GM12875 (cell line): ENCODE measurements around the gene TTC16.
A peak's percentile ranks its signal among the peaks of the same experiment; 100 is the strongest.

ENCODE experiments used
- H3K4me3 ChIP-seq: one replicate; pipeline ENCODE4 v1.5.1; 2011; ENCODE audit warnings: low read depth, low read length, control low read depth
- TF ChIP-seq, protein P1 (sequence below): IDR thresholded peaks from 2 replicates; pipeline ENCODE4 v1.5.1; 2011; ENCODE audit warnings: low read depth, mild to moderate bottlenecking, control low read depth, inconsistent platforms, low read length, moderate library complexity, borderline replicate concordance; ENCODE audit not compliant: insufficient read depth

TTC16 gene

GRCh38 chr9:127769101-127769500 is 53.2 kb downstream of the TTC16 start:
- TF ChIP-seq, protein P1, sequence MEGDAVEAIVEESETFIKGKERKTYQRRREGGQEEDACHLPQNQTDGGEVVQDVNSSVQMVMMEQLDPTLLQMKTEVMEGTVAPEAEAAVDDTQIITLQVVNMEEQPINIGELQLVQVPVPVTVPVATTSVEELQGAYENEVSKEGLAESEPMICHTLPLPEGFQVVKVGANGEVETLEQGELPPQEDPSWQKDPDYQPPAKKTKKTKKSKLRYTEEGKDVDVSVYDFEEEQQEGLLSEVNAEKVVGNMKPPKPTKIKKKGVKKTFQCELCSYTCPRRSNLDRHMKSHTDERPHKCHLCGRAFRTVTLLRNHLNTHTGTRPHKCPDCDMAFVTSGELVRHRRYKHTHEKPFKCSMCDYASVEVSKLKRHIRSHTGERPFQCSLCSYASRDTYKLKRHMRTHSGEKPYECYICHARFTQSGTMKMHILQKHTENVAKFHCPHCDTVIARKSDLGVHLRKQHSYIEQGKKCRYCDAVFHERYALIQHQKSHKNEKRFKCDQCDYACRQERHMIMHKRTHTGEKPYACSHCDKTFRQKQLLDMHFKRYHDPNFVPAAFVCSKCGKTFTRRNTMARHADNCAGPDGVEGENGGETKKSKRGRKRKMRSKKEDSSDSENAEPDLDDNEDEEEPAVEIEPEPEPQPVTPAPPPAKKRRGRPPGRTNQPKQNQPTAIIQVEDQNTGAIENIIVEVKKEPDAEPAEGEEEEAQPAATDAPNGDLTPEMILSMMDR, result no peak
- no peak overlapping the region for H3K4me3 ChIP-seq

DNA sequence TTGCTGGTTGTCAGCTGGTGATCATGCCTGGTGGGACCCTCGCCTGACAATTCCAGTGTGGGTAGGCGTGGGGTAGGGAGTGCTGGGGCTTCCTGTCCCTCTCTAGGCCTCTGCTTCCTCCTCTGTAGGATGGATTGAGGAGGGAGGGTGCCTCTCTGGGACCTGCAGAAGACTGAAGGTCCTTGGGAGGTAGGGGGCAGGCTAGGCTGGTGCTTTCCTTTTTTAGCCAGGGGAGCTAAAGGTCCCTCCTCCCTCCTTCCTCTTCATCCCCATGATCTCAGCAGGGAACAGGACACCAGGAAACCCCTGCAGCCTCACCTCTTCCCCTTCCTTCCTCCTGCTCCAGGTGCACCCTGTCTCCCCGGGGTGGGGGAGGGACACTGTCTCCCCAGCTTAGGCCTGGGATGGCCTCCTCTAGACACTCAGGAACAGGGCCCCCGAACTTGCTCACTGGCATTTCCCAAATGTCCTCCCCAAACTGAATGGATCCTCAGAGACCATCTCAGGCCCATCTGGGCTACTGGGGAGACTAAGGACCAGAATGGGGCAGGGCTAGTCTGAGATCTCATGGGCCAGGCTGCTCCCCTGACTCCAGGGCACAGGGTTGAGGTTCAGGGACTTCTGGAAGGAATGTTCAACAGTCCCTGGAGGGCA is 54.2 kb downstream of the TTC16 start:
- TF ChIP-seq, protein P1, result no peak
- no peak overlapping the region for H3K4me3 ChIP-seq

- no peak overlapping the region for H3K4me3 ChIP-seq
- TF ChIP-seq, protein P1, result no peak
Measured at GRCh38 chr9:127770583-127770904, 54.7 kb downstream of the TTC16 start.

GRCh38 chr9:127770905-127771569 is 55.2 kb downstream of the TTC16 start:
- peak overlapping the region; percentile 53 for H3K4me3 ChIP-seq
- TF ChIP-seq, protein P1, result no peak

DNA sequence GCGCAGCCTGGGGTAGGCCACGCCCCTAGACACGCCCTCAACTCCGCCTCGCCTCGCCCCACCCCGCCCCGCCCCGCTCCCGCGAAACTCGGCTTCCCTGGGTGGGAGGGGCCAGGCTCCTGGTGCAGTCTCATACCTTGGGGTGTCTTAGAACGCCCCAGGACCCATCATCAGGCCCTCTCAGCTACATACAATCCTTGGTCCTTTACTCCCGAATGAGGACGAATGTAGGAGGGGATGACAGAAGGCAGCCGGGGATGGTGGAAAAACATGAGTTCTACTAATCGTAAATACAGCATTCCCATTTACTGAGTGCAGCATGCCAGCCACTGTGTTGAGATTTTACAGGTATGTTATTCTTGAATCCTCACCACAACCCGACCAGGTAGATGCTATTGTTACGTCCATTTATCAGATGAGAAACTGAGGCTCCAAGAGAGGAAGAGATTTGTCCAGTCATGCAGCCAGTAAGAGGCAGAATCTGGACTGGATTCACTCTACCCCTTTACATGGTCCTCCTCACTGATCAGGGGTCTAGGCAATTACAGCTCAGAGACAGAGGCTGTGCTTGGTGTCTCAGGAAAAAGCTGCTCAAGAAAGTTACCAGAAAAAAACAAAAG is 55.8 kb downstream of the TTC16 start:
- H3K4me3 ChIP-seq, result peak overlapping the region; percentile 53
- TF ChIP-seq, protein P1, result no peak

DNA sequence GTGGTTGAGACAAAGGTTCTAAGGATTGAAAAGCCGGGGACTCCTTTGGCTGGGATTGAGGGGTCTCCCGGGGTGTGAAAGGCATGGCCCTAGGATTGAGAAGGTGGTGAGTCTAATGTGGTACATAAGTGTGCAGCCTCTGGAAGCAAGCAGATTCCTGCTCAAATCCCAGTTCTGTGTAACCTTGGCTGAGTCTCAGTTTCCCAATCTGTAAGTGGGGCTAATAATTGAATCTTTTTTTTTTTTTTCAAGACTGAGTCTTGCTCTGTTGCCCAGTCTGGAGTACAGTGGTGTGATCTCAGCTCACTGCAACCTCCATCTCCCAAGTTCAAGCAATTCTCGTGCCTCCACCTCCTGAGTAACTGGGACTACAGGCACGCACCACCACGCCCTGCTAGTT is 56.7 kb downstream of the TTC16 start:
- no peak overlapping the region for H3K4me3 ChIP-seq
- TF ChIP-seq, protein P1, result no peak

GRCh38 chr9:127773272-127773671 is 57.4 kb downstream of the TTC16 start:
- H3K4me3 ChIP-seq, result no peak overlapping the region
- TF ChIP-seq, protein P1, result no peak
